ENCODE data around the gene PER3. TPM values are rescaled to one million over a fixed set of nuclear protein-coding genes. Genes with fewer than 3 reads are reported as not detected.

Gene PER3
- total RNA-seq: 1 to 10 TPM; 3.8 to 5.4 (median 4.3) TPM

GRCh38 chr1:7783826-7784491, at the start of gene PER3:
Gene PER3, plus strand, starts transcription at chr1:7784291. Its CDS starts 587 bp downstream, at chr1:7784878.
- H3K9me3 Mint-ChIP-seq: no peaks in the 10 kb centered on the region
- H3K27me3 Mint-ChIP-seq (ENCODE audit: low read depth): no peaks in the 10 kb centered on the region
- DNase-seq: peak; percentile 88
- H3K36me3 Mint-ChIP-seq (ENCODE audit: insufficient read depth): peaks cover 5% of the 10 kb centered on the region
- ATAC-seq: peak; percentile 94 to 95
- H3K4me3 Mint-ChIP-seq: peak within 1 kb of the TSS; percentile 80
- H3K4me1 Mint-ChIP-seq (ENCODE audit: low read depth): peaks cover 25% of the 10 kb centered on the region

DNA sequence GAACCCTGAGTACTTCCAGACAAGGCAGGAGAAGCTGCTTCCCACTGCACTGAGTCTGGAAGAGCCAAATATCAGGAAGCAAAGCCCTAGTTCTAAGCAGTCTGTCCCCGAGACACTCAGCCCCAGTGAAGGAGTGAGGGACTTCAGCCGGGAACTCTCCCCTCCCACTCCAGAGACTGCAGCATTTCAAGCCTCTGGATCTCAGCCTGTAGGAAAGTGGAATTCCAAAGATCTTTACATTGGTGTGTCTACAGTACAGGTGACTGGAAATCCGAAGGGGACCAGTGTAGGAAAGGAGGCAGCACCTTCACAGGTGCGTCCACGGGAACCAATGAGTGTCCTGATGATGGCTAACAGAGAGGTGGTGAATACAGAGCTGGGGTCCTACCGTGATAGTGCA, 46.0 kb upstream of the PER3 start:
- Mint-ChIP-seq H3K4me1 (ENCODE audit: low read depth) (no peaks in the 10 kb centered on the region), H3K36me3 (ENCODE audit: insufficient read depth) (no peaks in the 10 kb centered on the region), H3K27me3 (ENCODE audit: low read depth) (peaks cover 9% of the 10 kb centered on the region), H3K9me3 (peaks cover 3% of the 10 kb centered on the region), H3K4me3 (no peak overlapping the region)
- ATAC-seq (no peak), DNase-seq (no peak)

GRCh38 chr1:7743346-7743745, 40.7 kb upstream of the PER3 start:
- Mint-ChIP-seq H3K9me3 (peaks cover 3% of the 10 kb centered on the region), H3K4me3 (no peak overlapping the region), H3K36me3 (ENCODE audit: insufficient read depth) (no peaks in the 10 kb centered on the region), H3K4me1 (ENCODE audit: low read depth) (no peaks in the 10 kb centered on the region), H3K27me3 (ENCODE audit: low read depth) (peaks cover 5% of the 10 kb centered on the region)
- ATAC-seq: no peak
- DNase-seq: no peak

DNA sequence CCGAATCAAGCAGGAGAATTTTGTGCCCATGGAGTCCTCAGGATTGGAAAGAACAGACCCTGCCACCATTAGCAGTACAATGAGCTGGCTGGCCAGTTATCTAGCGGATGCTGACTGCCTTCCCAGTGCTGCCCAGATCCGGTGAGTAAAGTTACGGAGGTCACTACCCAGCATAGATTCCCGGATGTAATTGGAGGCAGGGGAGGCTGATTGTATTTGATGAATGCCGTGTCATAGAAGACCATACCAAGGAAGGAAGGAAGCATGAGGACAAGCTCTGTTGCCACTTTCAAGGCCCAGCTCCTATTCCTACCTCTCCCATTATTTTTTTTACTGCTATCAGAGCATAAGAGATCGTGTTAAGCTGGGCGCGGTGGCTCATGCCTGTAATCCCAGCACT, 39.2 kb upstream of the PER3 start:
- Mint-ChIP-seq H3K36me3 (ENCODE audit: insufficient read depth) (no peaks in the 10 kb centered on the region), H3K4me3 (no peak overlapping the region), H3K27me3 (ENCODE audit: low read depth) (peaks cover 5% of the 10 kb centered on the region), H3K4me1 (ENCODE audit: low read depth) (no peaks in the 10 kb centered on the region), H3K9me3 (no peaks in the 10 kb centered on the region)
- ATAC-seq: no peak
- DNase-seq: no peak

- H3K27me3 Mint-ChIP-seq (ENCODE audit: low read depth): peaks cover 5% of the 10 kb centered on the region
- DNase-seq: no peak
- H3K4me1 Mint-ChIP-seq (ENCODE audit: low read depth): no peaks in the 10 kb centered on the region
- no peak for ATAC-seq
- H3K4me3 Mint-ChIP-seq: no peak overlapping the region
- no peaks in the 10 kb centered on the region for H3K36me3 Mint-ChIP-seq (ENCODE audit: insufficient read depth)
- no peaks in the 10 kb centered on the region for H3K9me3 Mint-ChIP-seq
Measured at GRCh38 chr1:7745783-7746182, 38.3 kb upstream of the PER3 start.

DNA sequence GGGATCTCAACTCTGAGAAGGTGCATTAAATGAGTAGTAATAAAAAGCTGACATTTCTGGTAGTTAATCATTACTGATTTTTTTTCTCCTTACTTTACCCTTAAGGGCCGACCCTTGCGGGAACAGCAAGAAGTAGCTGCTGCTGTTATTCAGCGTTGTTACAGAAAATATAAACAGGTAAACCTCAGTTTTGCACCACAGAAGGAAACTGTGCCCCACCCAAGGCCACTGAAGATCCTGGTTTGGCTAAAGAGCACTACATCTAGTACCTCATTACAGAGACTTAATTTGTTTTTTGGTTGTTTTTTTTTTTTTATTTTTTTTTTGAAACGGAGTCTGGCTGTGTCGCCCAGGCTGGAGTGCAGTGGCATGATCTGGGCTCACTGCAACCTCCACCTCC, 36.5 kb upstream of the PER3 start:
- Mint-ChIP-seq H3K9me3 (no peaks in the 10 kb centered on the region), H3K27me3 (ENCODE audit: low read depth) (peaks cover 9% of the 10 kb centered on the region), H3K36me3 (ENCODE audit: insufficient read depth) (no peaks in the 10 kb centered on the region), H3K4me3 (no peak overlapping the region), H3K4me1 (ENCODE audit: low read depth) (peaks cover 10% of the 10 kb centered on the region)
- ATAC-seq (no peak), DNase-seq (no peak)

DNA sequence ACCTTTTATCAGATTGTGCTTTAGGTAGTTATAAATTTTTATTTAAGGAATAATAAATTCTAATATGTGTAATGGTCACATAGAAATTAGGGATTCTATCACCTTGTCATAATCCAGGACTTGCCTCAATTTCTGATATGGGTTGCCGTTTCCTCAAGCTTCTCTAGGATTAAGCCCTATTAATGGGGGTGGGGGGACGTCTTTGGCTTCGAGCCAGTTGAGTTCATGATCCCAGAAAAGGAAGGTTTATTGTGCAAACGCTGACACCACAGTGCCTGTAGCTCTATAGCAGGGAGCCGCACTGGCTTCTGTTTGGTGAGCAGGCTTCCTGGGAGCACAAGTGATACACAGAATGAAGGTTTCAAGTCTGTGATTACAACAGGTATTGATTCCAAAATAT, 35.0 kb upstream of the PER3 start:
- H3K9me3 Mint-ChIP-seq: no peaks in the 10 kb centered on the region
- peaks cover 11% of the 10 kb centered on the region for H3K27me3 Mint-ChIP-seq (ENCODE audit: low read depth)
- no peak for ATAC-seq

GRCh38 chr1:7751174-7751573, 32.9 kb upstream of the PER3 start:
- no peak for DNase-seq
- Mint-ChIP-seq H3K9me3 (no peaks in the 10 kb centered on the region), H3K36me3 (ENCODE audit: insufficient read depth) (no peaks in the 10 kb centered on the region), H3K27me3 (ENCODE audit: low read depth) (peaks cover 7% of the 10 kb centered on the region), H3K4me1 (ENCODE audit: low read depth) (peaks cover 23% of the 10 kb centered on the region), H3K4me3 (no peak overlapping the region)
- no peak for ATAC-seq

More for the DNA sequence above, 35.0 kb upstream of the PER3 start:
- Mint-ChIP-seq H3K4me1 (ENCODE audit: low read depth) (peaks cover 23% of the 10 kb centered on the region), H3K4me3 (no peak overlapping the region), H3K36me3 (ENCODE audit: insufficient read depth) (no peaks in the 10 kb centered on the region)
- no peak for DNase-seq

DNA sequence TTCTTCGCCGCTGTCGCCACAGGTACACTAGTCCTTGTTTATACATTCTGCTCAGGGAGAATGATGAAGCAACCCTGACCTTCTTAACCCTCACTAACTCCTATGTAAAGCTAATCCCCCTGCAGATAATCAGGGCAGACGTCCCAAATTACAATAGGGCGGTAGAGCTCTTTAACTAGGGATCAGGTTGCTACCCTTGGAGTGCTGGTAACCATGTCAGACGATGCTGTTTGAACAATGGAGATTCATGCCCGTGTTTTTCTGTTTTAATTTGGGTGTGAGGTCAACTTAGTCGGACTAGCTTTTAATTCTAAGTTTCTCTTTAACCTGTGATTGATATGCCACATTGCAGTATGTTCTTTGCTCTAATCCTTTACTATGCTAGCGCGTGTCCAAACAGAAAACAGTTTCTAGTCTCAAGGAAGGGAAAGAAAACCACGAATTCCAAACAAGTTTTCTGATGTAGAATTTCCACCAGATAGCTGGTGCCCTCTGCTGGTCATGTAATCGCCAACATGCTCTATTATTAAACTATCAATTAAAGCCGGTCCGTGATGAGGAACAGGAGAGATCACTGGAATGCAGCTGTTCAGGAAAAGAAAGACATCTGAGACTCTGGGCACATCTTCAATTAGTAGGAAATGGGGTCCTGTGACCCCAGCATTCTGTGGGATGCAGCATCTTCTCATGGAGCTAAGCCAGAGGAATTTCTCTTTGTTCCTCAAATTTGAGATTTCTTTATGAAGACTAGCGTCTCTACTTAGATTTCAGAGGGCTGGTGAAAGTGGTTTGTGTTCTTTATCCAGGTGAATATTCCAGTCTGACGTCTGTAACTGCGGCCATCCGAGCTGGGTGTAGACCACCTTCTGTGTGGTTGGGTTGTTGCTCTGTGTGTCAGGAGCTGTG, 31.3 kb upstream of the PER3 start:
- DNase-seq (peak; percentile 43), ATAC-seq (peak in 1 of 2 donors; percentile 43)
- Mint-ChIP-seq H3K4me1 (ENCODE audit: low read depth) (peaks cover 23% of the 10 kb centered on the region), H3K9me3 (no peaks in the 10 kb centered on the region), H3K36me3 (ENCODE audit: insufficient read depth) (no peaks in the 10 kb centered on the region), H3K27me3 (ENCODE audit: low read depth) (peaks cover 7% of the 10 kb centered on the region), H3K4me3 (peak overlapping the region; percentile 65)

- peaks cover 23% of the 10 kb centered on the region for H3K4me1 Mint-ChIP-seq (ENCODE audit: low read depth)
- H3K4me3 Mint-ChIP-seq: no peak overlapping the region
- DNase-seq (no peak), ATAC-seq (no peak)
- H3K36me3 Mint-ChIP-seq (ENCODE audit: insufficient read depth): no peaks in the 10 kb centered on the region
- H3K9me3 Mint-ChIP-seq: no peaks in the 10 kb centered on the region
- H3K27me3 Mint-ChIP-seq (ENCODE audit: low read depth): peaks cover 7% of the 10 kb centered on the region
Measured at GRCh38 chr1:7753641-7754040, 30.4 kb upstream of the PER3 start.

GRCh38 chr1:7754234-7754633, 29.9 kb upstream of the PER3 start:
- no peak for ATAC-seq
- no peak overlapping the region for H3K4me3 Mint-ChIP-seq
- peaks cover 23% of the 10 kb centered on the region for H3K4me1 Mint-ChIP-seq (ENCODE audit: low read depth)
- no peak for DNase-seq
- H3K36me3 Mint-ChIP-seq (ENCODE audit: insufficient read depth): no peaks in the 10 kb centered on the region
- H3K9me3 Mint-ChIP-seq: no peaks in the 10 kb centered on the region
- H3K27me3 Mint-ChIP-seq (ENCODE audit: low read depth): peaks cover 7% of the 10 kb centered on the region

GRCh38 chr1:7755448-7755847, 28.6 kb upstream of the PER3 start:
- H3K9me3 Mint-ChIP-seq: no peaks in the 10 kb centered on the region
- H3K4me3 Mint-ChIP-seq: no peak overlapping the region
- H3K4me1 Mint-ChIP-seq (ENCODE audit: low read depth): peaks cover 23% of the 10 kb centered on the region
- no peaks in the 10 kb centered on the region for H3K36me3 Mint-ChIP-seq (ENCODE audit: insufficient read depth)
- no peak for ATAC-seq
- H3K27me3 Mint-ChIP-seq (ENCODE audit: low read depth): peaks cover 7% of the 10 kb centered on the region
- no peak for DNase-seq

- no peaks in the 10 kb centered on the region for H3K4me1 Mint-ChIP-seq (ENCODE audit: low read depth)
- DNase-seq (no peak), ATAC-seq (no peak)
- no peaks in the 10 kb centered on the region for H3K9me3 Mint-ChIP-seq
- H3K4me3 Mint-ChIP-seq: no peak overlapping the region
- peaks cover 3% of the 10 kb centered on the region for H3K27me3 Mint-ChIP-seq (ENCODE audit: low read depth)
- no peaks in the 10 kb centered on the region for H3K36me3 Mint-ChIP-seq (ENCODE audit: insufficient read depth)
Measured at GRCh38 chr1:7760245-7760644, 23.8 kb upstream of the PER3 start.

- DNase-seq: no peak
- ATAC-seq: no peak
- Mint-ChIP-seq H3K4me3 (no peak overlapping the region), H3K36me3 (ENCODE audit: insufficient read depth) (no peaks in the 10 kb centered on the region), H3K9me3 (no peaks in the 10 kb centered on the region), H3K4me1 (ENCODE audit: low read depth) (no peaks in the 10 kb centered on the region), H3K27me3 (ENCODE audit: low read depth) (peaks cover 3% of the 10 kb centered on the region)
Measured at GRCh38 chr1:7761103-7761502, 23.0 kb upstream of the PER3 start.

DNA sequence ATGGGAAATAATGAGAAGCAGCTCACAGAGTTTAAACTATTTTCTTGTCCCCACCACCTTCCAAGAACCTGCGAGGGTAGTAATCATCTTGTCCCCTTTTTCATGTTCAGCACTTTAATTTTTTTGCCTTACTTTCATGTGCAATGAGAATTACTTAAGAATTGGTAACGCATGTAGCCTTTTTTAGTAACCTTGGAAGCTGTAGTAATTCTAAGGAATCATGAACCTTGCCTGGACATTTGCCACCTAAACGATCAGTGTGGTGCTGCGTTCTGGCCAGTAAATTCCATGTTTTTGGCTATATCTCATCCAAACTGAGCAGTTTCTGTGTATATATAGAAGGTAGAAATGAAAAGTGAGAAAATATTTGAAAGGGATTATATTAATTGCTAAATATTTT, 16.9 kb upstream of the PER3 start:
- H3K4me1 Mint-ChIP-seq (ENCODE audit: low read depth): peaks cover 7% of the 10 kb centered on the region
- ATAC-seq (no peak), DNase-seq (no peak)
- no peak overlapping the region for H3K4me3 Mint-ChIP-seq
- H3K9me3 Mint-ChIP-seq: no peaks in the 10 kb centered on the region
- H3K36me3 Mint-ChIP-seq (ENCODE audit: insufficient read depth): peaks cover 2% of the 10 kb centered on the region
- peaks cover 6% of the 10 kb centered on the region for H3K27me3 Mint-ChIP-seq (ENCODE audit: low read depth)
